HL-60 (cell line): Measurements from ENCODE around the gene BICRAL.

ENCODE experiments used
- DNase-seq, 2 experiments: peaks; one replicate each; pipeline ENCODE4 v3.0.0-alpha.2; 2010 to 2020; ENCODE audit warnings: low read depth in 1 of 2, low spot score in 1 of 2
- H3K27ac ChIP-seq: fragments of 250-450 bp; sonication (Bioruptor Pico); replicated peaks from 2 replicates; pipeline ENCODE4 v1.5.1; 2020; ENCODE audit warnings: mild to moderate bottlenecking, moderate library complexity
- H3K27me3 ChIP-seq: fragments of 250-450 bp; sonication (Bioruptor Pico); 2 replicates; pipeline ENCODE4 v1.5.1; 2021; ENCODE audit warnings: mild to moderate bottlenecking, moderate library complexity; ENCODE audit not compliant: insufficient read depth, poor library complexity, severe bottlenecking
- H3K4me3 ChIP-seq: replicated peaks from 2 replicates; pipeline ENCODE4 v1.5.1; 2011; ENCODE audit warnings: mild to moderate bottlenecking, control low read depth, low read length; ENCODE audit not compliant: insufficient read depth
- CTCF ChIP-seq: IDR thresholded peaks from one replicate; pipeline ENCODE4 v1.5.1; 2011; ENCODE audit warnings: low read length, control low read depth, inconsistent platforms; ENCODE audit not compliant: insufficient read depth
- GABPA ChIP-seq: IDR thresholded peaks from 2 replicates; pipeline ENCODE4 v1.6.1; 2012; ENCODE audit warnings: low read depth
- POLR2AphosphoS5 ChIP-seq: IDR thresholded peaks from 2 replicates; pipeline ENCODE4 v1.6.1; 2012; ENCODE audit warnings: low read depth
- SPI1 ChIP-seq: IDR thresholded peaks from 2 replicates; pipeline ENCODE4 v1.6.1; 2012; ENCODE audit warnings: low read depth, mild to moderate bottlenecking, borderline replicate concordance
- TF ChIP-seq, protein P1 (sequence below): IDR thresholded peaks from 2 replicates; pipeline ENCODE4 v1.6.1; 2012; ENCODE audit warnings: low read depth; ENCODE audit not compliant: insufficient replicate concordance

Gene BICRAL

GRCh38 chr6:42762426-42762859, 19.4 kb upstream of the BICRAL start:
- TF ChIP-seq SPI1 (no peak), CTCF (no peak)
- H3K4me3 ChIP-seq, result no peak overlapping the region
- DNase-seq, result no peak
- no peaks in the 10 kb centered on the region for H3K27me3 ChIP-seq
- H3K27ac ChIP-seq, result no peak overlapping the region

DNA sequence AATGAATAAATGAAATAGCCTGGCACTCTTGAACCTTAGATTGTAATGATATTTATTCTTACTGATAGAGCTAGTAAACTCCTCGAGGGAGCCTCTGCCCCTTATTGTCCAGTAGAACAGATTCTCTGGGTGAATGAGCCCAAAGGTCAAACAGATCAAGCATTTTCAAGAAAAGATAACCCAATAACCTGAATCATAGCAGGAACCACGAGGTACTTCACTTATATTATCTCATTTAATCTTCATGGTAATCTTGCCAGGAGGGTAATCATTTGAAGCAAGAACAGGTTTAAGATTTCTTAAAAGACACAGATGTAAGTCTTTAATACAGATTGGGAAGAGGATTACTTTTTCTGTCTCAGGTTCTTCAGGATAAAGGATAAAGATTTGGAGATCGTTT, 18.9 kb upstream of the BICRAL start:
- TF ChIP-seq GABPA (no peak), SPI1 (no peak), CTCF (no peak)
- TF ChIP-seq, protein P1, sequence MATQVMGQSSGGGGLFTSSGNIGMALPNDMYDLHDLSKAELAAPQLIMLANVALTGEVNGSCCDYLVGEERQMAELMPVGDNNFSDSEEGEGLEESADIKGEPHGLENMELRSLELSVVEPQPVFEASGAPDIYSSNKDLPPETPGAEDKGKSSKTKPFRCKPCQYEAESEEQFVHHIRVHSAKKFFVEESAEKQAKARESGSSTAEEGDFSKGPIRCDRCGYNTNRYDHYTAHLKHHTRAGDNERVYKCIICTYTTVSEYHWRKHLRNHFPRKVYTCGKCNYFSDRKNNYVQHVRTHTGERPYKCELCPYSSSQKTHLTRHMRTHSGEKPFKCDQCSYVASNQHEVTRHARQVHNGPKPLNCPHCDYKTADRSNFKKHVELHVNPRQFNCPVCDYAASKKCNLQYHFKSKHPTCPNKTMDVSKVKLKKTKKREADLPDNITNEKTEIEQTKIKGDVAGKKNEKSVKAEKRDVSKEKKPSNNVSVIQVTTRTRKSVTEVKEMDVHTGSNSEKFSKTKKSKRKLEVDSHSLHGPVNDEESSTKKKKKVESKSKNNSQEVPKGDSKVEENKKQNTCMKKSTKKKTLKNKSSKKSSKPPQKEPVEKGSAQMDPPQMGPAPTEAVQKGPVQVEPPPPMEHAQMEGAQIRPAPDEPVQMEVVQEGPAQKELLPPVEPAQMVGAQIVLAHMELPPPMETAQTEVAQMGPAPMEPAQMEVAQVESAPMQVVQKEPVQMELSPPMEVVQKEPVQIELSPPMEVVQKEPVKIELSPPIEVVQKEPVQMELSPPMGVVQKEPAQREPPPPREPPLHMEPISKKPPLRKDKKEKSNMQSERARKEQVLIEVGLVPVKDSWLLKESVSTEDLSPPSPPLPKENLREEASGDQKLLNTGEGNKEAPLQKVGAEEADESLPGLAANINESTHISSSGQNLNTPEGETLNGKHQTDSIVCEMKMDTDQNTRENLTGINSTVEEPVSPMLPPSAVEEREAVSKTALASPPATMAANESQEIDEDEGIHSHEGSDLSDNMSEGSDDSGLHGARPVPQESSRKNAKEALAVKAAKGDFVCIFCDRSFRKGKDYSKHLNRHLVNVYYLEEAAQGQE, result no peak
- no peak for DNase-seq
- no peaks in the 10 kb centered on the region for H3K27me3 ChIP-seq
- H3K27ac ChIP-seq, result no peak overlapping the region
- H3K4me3 ChIP-seq, result no peak overlapping the region

GRCh38 chr6:42764911-42765648, 16.8 kb upstream of the BICRAL start:
- Histone ChIP-seq H3K4me3 (no peak overlapping the region), H3K27me3 (no peaks in the 10 kb centered on the region), H3K27ac (no peak overlapping the region)
- TF ChIP-seq, protein P1, result no peak
- TF ChIP-seq SPI1, result no peak
- TF ChIP-seq CTCF, result no peak
- TF ChIP-seq GABPA, result no peak
- TF ChIP-seq POLR2AphosphoS5, result no peak
- no peak for DNase-seq

GRCh38 chr6:42766163-42766670, 15.6 kb upstream of the BICRAL start:
- Histone ChIP-seq H3K27me3 (no peaks in the 10 kb centered on the region), H3K4me3 (no peak overlapping the region), H3K27ac (no peak overlapping the region)
- DNase-seq, result no peak
- TF ChIP-seq, protein P1, result no peak
- TF ChIP-seq GABPA (no peak), SPI1 (no peak), POLR2AphosphoS5 (no peak), CTCF (no peak)
